HepG2 (cell line): ENCODE results near the gene GALNT15. TPM values are rescaled to one million over a fixed set of nuclear protein-coding genes. Genes with fewer than 3 reads are reported as not detected.

Source experiments
- DZIP1 ChIP-seq: sonication (generic); formaldehyde crosslinking; IDR thresholded peaks from 2 replicates; pipeline ENCODE4 v1.5.0; 2020; ENCODE audit warnings: mild to moderate bottlenecking, missing genetic modification reagents
- ERF ChIP-seq: IDR thresholded peaks from 2 replicates; pipeline ENCODE4 v1.6.1; 2018; ENCODE audit warnings: missing biosample characterization, missing genetic modification reagents
- FLYWCH1 ChIP-seq: sonication (generic); formaldehyde crosslinking; IDR thresholded peaks from 2 replicates; pipeline ENCODE4 v1.8.1; 2023; ENCODE audit warnings: mild to moderate bottlenecking, missing genetic modification reagents
- GPBP1L1 ChIP-seq: sonication (generic); formaldehyde crosslinking; IDR thresholded peaks from 2 replicates; pipeline ENCODE4 v1.5.0; 2020; ENCODE audit warnings: mild to moderate bottlenecking, missing genetic modification reagents
- KAT8 ChIP-seq: IDR thresholded peaks from 2 replicates; pipeline ENCODE4 v1.6.1; 2016; ENCODE audit warnings: missing genetic modification reagents, missing compliant biosample characterization
- MEF2D ChIP-seq: sonication (generic); formaldehyde crosslinking; IDR thresholded peaks from 2 replicates; pipeline ENCODE4 v1.5.1; 2020; ENCODE audit warnings: mild to moderate bottlenecking, missing genetic modification reagents
- MTERF4 ChIP-seq: sonication (generic); formaldehyde crosslinking; IDR thresholded peaks from 2 replicates; pipeline ENCODE4 v1.8.0; 2023; ENCODE audit warnings: mild to moderate bottlenecking, missing genetic modification reagents
- NFYC ChIP-seq: IDR thresholded peaks from 2 replicates; pipeline ENCODE4 v1.6.1; 2016; ENCODE audit warnings: missing genetic modification reagents, missing compliant biosample characterization
- SAP130 ChIP-seq: IDR thresholded peaks from 2 replicates; pipeline ENCODE4 v1.6.1; 2016; ENCODE audit warnings: low read depth
- SMC3 ChIP-seq: IDR thresholded peaks from 2 replicates; pipeline ENCODE4 v1.6.1; 2011; ENCODE audit warnings: low read length, improper control_type of control experiment
- TFAP4 ChIP-seq: sonication (generic); IDR thresholded peaks from 2 replicates; pipeline ENCODE4 v1.6.1; 2016; ENCODE audit warnings: low read depth, borderline replicate concordance
- ZBTB38 ChIP-seq: sonication (generic); formaldehyde crosslinking; IDR thresholded peaks from 2 replicates; pipeline ENCODE4 v1.5.1; 2020; ENCODE audit warnings: mild to moderate bottlenecking, missing genetic modification reagents
- ZBTB44 ChIP-seq: sonication (generic); formaldehyde crosslinking; IDR thresholded peaks from 2 replicates; pipeline ENCODE4 v1.4.0; 2020; ENCODE audit warnings: missing genetic modification reagents
- ZFP90 ChIP-seq: sonication (generic); formaldehyde crosslinking; IDR thresholded peaks from 2 replicates; pipeline ENCODE4 v1.8.0; 2022; ENCODE audit warnings: missing genetic modification reagents, mild to moderate bottlenecking, inconsistent platforms, borderline replicate concordance
- ZGPAT ChIP-seq: IDR thresholded peaks from 2 replicates; pipeline ENCODE4 v1.6.1; 2016; ENCODE audit warnings: mild to moderate bottlenecking
- ZNF747 ChIP-seq: sonication (generic); formaldehyde crosslinking; IDR thresholded peaks from 2 replicates; pipeline ENCODE4 v1.8.1; 2023; ENCODE audit warnings: missing genetic modification reagents, mild to moderate bottlenecking, borderline replicate concordance
- ZNF773 ChIP-seq: sonication (generic); formaldehyde crosslinking; IDR thresholded peaks from 2 replicates; pipeline ENCODE4 v1.4.0; 2020; ENCODE audit warnings: missing genetic modification reagents, borderline replicate concordance
- ZNF782 ChIP-seq: sonication (generic); formaldehyde crosslinking; IDR thresholded peaks from 2 replicates; pipeline ENCODE4 v1.4.0; 2020; ENCODE audit warnings: missing genetic modification reagents, mild to moderate bottlenecking, borderline replicate concordance
- ZUFSP ChIP-seq: sonication (generic); formaldehyde crosslinking; IDR thresholded peaks from 2 replicates; pipeline ENCODE4 v1.9.0; 2021; ENCODE audit warnings: missing genetic modification reagents, mild to moderate bottlenecking, borderline replicate concordance
- polyA plus RNA-seq, 8 experiments: library from polyadenylated mRNA; depleted of rRNA in 3 of 8; stranded (reverse) in 7 of 8; unstranded in 1 of 8; fragments of >200 nt; fragmentation: Illumina TruSeq in 4 of 8; extraction: Trizol in 4 of 8; gene quantifications; 2 replicates each; pipeline versions ENCODE4 v1.2.1 to v1.2.3, GENCODE V29; 2011 to 2016; ENCODE audit warnings: low read depth in 4 of 8, missing spikeins in 1 of 8, mixed read lengths in 1 of 8; ENCODE audit not compliant: insufficient read depth in 1 of 8
- total RNA-seq, 5 experiments: library from RNA; depleted of rRNA; stranded (reverse); fragments of >200 nt; fragmentation: Illumina TruSeq; extraction: Trizol; gene quantifications; 2 replicates each; pipeline ENCODE4 v1.2.3, GENCODE V29; 2016; ENCODE audit warnings: low read depth in 1 of 5

GALNT15 gene
- total and polyA plus RNA-seq, 2 of the 13 experiments (the other 11 are each of a cell fraction or from before 2014, with no cell fraction given): 0.02 to 0.04 TPM

- TF ChIP-seq ZGPAT (CRISPR knock-in tag): 0 out of 2 replicates have a peak, but pooled peaks have one; percentile 24
- TF ChIP-seq ZFP90 (CRISPR knock-in tag): no peak
- TF ChIP-seq DZIP1 (CRISPR knock-in tag): no peak
- TF ChIP-seq ZNF782 (CRISPR knock-in tag): no peak
- no peak for TF ChIP-seq GPBP1L1 (CRISPR knock-in tag)
- no peak for TF ChIP-seq MEF2D (CRISPR knock-in tag)
- TF ChIP-seq ZNF773 (CRISPR knock-in tag): no peak
- TF ChIP-seq NFYC (CRISPR knock-in tag): no peak
- TF ChIP-seq SMC3: peak; percentile 60
- TF ChIP-seq ZNF747 (CRISPR knock-in tag): no peak
- peak; percentile 48; the same call in 1 of the 2 replicates for TF ChIP-seq ERF (CRISPR knock-in tag)
- peak; percentile 43 for TF ChIP-seq SAP130 (CRISPR knock-in tag)
- TF ChIP-seq ZBTB38 (CRISPR knock-in tag): no peak
- no peak for TF ChIP-seq FLYWCH1 (CRISPR knock-in tag)
- TF ChIP-seq TFAP4: no peak
- no peak for TF ChIP-seq KAT8 (CRISPR knock-in tag)
- no peak for TF ChIP-seq MTERF4 (CRISPR knock-in tag)
- TF ChIP-seq ZUFSP: no peak
- no peak for TF ChIP-seq ZBTB44 (CRISPR knock-in tag)
Measured at GRCh38 chr3:16177962-16178627, 3.6 kb downstream of the GALNT15 start (continued).
